HepG2 (cell line): Measurements from ENCODE around the gene ABCC5. TPM values are rescaled to one million over a fixed set of nuclear protein-coding genes. Genes with fewer than 3 reads are reported as not detected.
A peak's percentile ranks its signal among the peaks of the same experiment; 100 is the strongest.

Experiments
- DPF2 ChIP-seq: sonication (generic); formaldehyde crosslinking; IDR thresholded peaks from 2 replicates; pipeline ENCODE4 v1.4.0; 2020; ENCODE audit warnings: mild to moderate bottlenecking, low read depth, missing genetic modification reagents, borderline replicate concordance
- GATAD1 ChIP-seq: IDR thresholded peaks from 2 replicates; pipeline ENCODE4 v1.6.1; 2016; ENCODE audit warnings: missing genetic modification reagents, missing compliant biosample characterization
- NONO ChIP-seq, 2 experiments: fragments of 450-650 bp in 1 of 2; sonication (generic) in 1 of 2; formaldehyde crosslinking in 1 of 2; IDR thresholded peaks in 1 of 2; conservative IDR thresholded peaks in 1 of 2; 2 replicates each; pipeline versions ENCODE4 v1.6.1 to v1.8.0; 2017 to 2022; ENCODE audit warnings: mild to moderate bottlenecking in 1 of 2, missing genetic modification reagents in 1 of 2, moderate library complexity in 1 of 2
- SAP130 ChIP-seq: IDR thresholded peaks from 2 replicates; pipeline ENCODE4 v1.6.1; 2016; ENCODE audit warnings: low read depth
- ZNF670 ChIP-seq: sonication (generic); formaldehyde crosslinking; IDR thresholded peaks from 2 replicates; pipeline ENCODE4 v1.8.0; 2022; ENCODE audit warnings: mild to moderate bottlenecking, missing genetic modification reagents, borderline replicate concordance
- polyA plus RNA-seq, 8 experiments: library from polyadenylated mRNA; depleted of rRNA in 3 of 8; stranded (reverse) in 7 of 8; unstranded in 1 of 8; fragments of >200 nt; fragmentation: Illumina TruSeq in 4 of 8; extraction: Trizol in 4 of 8; gene quantifications; 2 replicates each; pipeline versions ENCODE4 v1.2.1 to v1.2.3, GENCODE V29; 2011 to 2016; ENCODE audit warnings: low read depth in 4 of 8, missing spikeins in 1 of 8, mixed read lengths in 1 of 8; ENCODE audit not compliant: insufficient read depth in 1 of 8
- total RNA-seq, 5 experiments: library from RNA; depleted of rRNA; stranded (reverse); fragments of >200 nt; fragmentation: Illumina TruSeq; extraction: Trizol; gene quantifications; 2 replicates each; pipeline ENCODE4 v1.2.3, GENCODE V29; 2016; ENCODE audit warnings: low read depth in 1 of 5
- TF ChIP-seq, protein P1 (sequence below): sonication (generic); formaldehyde crosslinking; IDR thresholded peaks from 2 replicates; pipeline ENCODE4 v1.5.1; 2020; ENCODE audit warnings: mild to moderate bottlenecking, missing genetic modification reagents, borderline replicate concordance
- TF ChIP-seq, protein P2 (sequence below): sonication (generic); formaldehyde crosslinking; IDR thresholded peaks from 2 replicates; pipeline ENCODE4 v1.5.0; 2020; ENCODE audit warnings: mild to moderate bottlenecking, missing genetic modification reagents
- TF ChIP-seq, protein P3 (sequence below): sonication (generic); formaldehyde crosslinking; IDR thresholded peaks from 2 replicates; pipeline ENCODE4 v1.4.0; 2020; ENCODE audit warnings: missing genetic modification reagents, low read depth, mild to moderate bottlenecking, borderline replicate concordance
- TF ChIP-seq, protein P4 (sequence below): IDR thresholded peaks from 2 replicates; pipeline ENCODE4 v1.4.0; 2020; ENCODE audit warnings: mild to moderate bottlenecking, missing genetic modification reagents

The ABCC5 gene
- total and polyA plus RNA-seq, 2 of the 13 experiments (the other 11 are each of a cell fraction or from before 2014, with no cell fraction given), result 12.5 to 12.7 TPM

DNA sequence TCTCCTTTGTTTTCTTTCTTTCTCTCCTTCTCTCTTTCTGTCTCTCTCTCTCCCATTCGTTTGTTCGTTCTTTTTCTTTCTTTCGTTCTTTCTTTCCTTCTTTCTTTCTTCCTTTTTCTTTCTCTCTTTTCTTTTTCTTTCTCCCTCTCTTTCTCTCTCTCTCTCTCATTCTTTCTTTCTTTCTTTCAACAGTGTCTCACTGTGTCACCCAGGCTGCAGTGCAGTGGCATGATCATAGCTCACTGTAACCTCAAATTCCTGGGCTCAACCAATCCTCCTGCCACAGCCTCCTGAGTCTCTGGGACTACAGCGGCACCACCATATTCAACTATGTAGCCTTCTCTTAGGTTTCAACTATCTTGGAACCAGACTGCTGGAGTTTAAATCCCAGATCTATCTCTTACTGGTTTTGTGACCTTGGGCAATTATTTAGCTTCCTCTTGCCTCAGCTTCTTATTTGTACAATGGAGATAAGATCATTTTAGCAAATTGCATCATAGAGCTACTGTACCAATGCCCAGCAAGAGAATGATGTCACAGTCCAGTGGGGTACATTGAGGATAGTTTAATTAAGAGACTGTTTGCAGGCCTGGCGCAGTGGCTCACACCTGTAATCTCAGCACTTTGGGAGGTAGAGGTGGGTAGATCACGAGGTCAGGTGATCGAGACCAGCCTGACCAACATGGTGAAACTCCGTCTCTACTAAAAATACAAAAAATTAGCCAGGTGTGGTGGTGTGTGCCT is 105.7 kb downstream of the ABCC5 start (continued):
- TF ChIP-seq, protein P1, sequence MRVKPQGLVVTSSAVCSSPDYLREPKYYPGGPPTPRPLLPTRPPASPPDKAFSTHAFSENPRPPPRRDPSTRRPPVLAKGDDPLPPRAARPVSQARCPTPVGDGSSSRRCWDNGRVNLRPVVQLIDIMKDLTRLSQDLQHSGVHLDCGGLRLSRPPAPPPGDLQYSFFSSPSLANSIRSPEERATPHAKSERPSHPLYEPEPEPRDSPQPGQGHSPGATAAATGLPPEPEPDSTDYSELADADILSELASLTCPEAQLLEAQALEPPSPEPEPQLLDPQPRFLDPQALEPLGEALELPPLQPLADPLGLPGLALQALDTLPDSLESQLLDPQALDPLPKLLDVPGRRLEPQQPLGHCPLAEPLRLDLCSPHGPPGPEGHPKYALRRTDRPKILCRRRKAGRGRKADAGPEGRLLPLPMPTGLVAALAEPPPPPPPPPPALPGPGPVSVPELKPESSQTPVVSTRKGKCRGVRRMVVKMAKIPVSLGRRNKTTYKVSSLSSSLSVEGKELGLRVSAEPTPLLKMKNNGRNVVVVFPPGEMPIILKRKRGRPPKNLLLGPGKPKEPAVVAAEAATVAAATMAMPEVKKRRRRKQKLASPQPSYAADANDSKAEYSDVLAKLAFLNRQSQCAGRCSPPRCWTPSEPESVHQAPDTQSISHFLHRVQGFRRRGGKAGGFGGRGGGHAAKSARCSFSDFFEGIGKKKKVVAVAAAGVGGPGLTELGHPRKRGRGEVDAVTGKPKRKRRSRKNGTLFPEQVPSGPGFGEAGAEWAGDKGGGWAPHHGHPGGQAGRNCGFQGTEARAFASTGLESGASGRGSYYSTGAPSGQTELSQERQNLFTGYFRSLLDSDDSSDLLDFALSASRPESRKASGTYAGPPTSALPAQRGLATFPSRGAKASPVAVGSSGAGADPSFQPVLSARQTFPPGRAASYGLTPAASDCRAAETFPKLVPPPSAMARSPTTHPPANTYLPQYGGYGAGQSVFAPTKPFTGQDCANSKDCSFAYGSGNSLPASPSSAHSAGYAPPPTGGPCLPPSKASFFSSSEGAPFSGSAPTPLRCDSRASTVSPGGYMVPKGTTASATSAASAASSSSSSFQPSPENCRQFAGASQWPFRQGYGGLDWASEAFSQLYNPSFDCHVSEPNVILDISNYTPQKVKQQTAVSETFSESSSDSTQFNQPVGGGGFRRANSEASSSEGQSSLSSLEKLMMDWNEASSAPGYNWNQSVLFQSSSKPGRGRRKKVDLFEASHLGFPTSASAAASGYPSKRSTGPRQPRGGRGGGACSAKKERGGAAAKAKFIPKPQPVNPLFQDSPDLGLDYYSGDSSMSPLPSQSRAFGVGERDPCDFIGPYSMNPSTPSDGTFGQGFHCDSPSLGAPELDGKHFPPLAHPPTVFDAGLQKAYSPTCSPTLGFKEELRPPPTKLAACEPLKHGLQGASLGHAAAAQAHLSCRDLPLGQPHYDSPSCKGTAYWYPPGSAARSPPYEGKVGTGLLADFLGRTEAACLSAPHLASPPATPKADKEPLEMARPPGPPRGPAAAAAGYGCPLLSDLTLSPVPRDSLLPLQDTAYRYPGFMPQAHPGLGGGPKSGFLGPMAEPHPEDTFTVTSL (CRISPR knock-in tag), result peak; percentile 65; the same call in 1 of the 2 replicates
- TF ChIP-seq, protein P2, sequence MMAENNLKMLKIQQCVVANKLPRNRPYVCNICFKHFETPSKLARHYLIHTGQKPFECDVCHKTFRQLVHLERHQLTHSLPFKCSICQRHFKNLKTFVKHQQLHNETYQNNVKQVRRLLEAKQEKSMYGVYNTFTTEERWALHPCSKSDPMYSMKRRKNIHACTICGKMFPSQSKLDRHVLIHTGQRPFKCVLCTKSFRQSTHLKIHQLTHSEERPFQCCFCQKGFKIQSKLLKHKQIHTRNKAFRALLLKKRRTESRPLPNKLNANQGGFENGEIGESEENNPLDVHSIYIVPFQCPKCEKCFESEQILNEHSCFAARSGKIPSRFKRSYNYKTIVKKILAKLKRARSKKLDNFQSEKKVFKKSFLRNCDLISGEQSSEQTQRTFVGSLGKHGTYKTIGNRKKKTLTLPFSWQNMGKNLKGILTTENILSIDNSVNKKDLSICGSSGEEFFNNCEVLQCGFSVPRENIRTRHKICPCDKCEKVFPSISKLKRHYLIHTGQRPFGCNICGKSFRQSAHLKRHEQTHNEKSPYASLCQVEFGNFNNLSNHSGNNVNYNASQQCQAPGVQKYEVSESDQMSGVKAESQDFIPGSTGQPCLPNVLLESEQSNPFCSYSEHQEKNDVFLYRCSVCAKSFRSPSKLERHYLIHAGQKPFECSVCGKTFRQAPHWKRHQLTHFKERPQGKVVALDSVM (CRISPR knock-in tag), result peak; percentile 97
- 0 out of 2 replicates have a peak, but pooled peaks have one; percentile 39 for TF ChIP-seq GATAD1 (CRISPR knock-in tag)
- no peak for TF ChIP-seq NONO (IDR thresholded peaks at IDR 0.05)
- 0 out of 2 replicates have a peak, but pooled peaks have one; percentile 27 for TF ChIP-seq NONO (CRISPR knock-in tag; conservative IDR thresholded peaks at IDR 0.05)
- TF ChIP-seq, protein P3, sequence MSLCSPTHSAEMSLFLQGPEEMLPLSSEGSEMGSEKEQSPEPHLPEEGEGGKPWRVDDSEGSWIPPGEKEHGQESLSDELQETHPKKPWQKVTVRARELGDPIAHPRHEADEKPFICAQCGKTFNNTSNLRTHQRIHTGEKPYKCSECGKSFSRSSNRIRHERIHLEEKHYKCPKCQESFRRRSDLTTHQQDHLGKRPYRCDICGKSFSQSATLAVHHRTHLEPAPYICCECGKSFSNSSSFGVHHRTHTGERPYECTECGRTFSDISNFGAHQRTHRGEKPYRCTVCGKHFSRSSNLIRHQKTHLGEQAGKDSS (CRISPR knock-in tag), result 0 out of 2 replicates have a peak, but pooled peaks have one; percentile 16
- peak; percentile 39; the same call in 1 of the 2 replicates for TF ChIP-seq SAP130 (CRISPR knock-in tag)
- no peak for TF ChIP-seq ZNF670
- peak; percentile 64; the same call in 1 of the 2 replicates for TF ChIP-seq DPF2 (CRISPR knock-in tag)
- TF ChIP-seq, protein P4, sequence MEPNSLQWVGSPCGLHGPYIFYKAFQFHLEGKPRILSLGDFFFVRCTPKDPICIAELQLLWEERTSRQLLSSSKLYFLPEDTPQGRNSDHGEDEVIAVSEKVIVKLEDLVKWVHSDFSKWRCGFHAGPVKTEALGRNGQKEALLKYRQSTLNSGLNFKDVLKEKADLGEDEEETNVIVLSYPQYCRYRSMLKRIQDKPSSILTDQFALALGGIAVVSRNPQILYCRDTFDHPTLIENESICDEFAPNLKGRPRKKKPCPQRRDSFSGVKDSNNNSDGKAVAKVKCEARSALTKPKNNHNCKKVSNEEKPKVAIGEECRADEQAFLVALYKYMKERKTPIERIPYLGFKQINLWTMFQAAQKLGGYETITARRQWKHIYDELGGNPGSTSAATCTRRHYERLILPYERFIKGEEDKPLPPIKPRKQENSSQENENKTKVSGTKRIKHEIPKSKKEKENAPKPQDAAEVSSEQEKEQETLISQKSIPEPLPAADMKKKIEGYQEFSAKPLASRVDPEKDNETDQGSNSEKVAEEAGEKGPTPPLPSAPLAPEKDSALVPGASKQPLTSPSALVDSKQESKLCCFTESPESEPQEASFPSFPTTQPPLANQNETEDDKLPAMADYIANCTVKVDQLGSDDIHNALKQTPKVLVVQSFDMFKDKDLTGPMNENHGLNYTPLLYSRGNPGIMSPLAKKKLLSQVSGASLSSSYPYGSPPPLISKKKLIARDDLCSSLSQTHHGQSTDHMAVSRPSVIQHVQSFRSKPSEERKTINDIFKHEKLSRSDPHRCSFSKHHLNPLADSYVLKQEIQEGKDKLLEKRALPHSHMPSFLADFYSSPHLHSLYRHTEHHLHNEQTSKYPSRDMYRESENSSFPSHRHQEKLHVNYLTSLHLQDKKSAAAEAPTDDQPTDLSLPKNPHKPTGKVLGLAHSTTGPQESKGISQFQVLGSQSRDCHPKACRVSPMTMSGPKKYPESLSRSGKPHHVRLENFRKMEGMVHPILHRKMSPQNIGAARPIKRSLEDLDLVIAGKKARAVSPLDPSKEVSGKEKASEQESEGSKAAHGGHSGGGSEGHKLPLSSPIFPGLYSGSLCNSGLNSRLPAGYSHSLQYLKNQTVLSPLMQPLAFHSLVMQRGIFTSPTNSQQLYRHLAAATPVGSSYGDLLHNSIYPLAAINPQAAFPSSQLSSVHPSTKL, result peak; percentile 82
